ENCODE data around the gene ADCY3. TPM values are rescaled to one million over a fixed set of nuclear protein-coding genes. Genes with fewer than 3 reads are reported as not detected.

ADCY3 gene
- total and polyA plus RNA-seq, 2 of the 4 experiments (the other 2 are of a cell fraction), result 17.4 to 46.1 TPM

DNA sequence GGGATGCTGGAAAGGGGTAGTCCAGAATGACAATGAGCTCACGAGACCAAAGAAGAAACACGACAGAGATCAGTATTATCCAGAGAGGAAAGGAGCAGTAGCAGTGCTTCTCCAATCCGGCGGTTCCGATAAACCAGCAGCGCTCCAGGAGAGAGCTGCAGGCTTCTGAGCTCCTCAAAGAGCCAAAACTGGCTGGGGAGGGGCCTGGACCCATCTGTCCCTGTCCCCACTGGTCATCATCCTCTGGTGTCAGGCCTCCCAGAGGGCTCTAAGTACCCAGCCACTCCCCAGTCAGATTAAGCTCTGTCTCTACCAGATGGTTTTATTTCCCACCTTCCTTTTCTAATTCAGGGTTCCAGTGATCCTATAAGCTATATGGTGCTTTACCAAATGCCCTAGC lies 28.5 kb upstream of the ADCY3 start:
- H3K14ac ChIP-seq (replicated peaks; ENCODE audit: low read depth, low read length), result no peak overlapping the region
- H4K91ac ChIP-seq (ENCODE audit: insufficient read depth, low read depth, low read length), result no peak overlapping the region
- no peak overlapping the region for H3K4ac ChIP-seq (ENCODE audit: low read depth, low read length)
- H4K5ac ChIP-seq (ENCODE audit: low read depth, low read length), result no peak overlapping the region
- no peak overlapping the region for H3K23ac ChIP-seq (ENCODE audit: low read depth, low read length)
- H3K9me1 ChIP-seq (ENCODE audit: insufficient read depth, low read length), result peaks cover 8% of the 10 kb centered on the region; the same call in 1 of the 2 replicates
- H3K4me2 ChIP-seq (ENCODE audit: low read depth, low read length), result no peak overlapping the region
- WGBS, 2 experiments (ENCODE audit: extremely low coverage in 2 of 2, insufficient read length in 1 of 2), result 95% methylated on average over 6 of the region's 6 CpGs; no CpG with 5 or more reads in 1 of the 2 experiments
- no peaks in the 10 kb centered on the region for H3K9me3 ChIP-seq (ENCODE audit: control insufficient read depth, insufficient read depth, low read length)
- no peak overlapping the region for H3K9ac ChIP-seq (ENCODE audit: low read depth, low read length)
- TF ChIP-seq MXI1 (IDR thresholded peaks at IDR 0.05; ENCODE audit: borderline replicate concordance, low read depth, low read length) (no peak), BHLHE40 (IDR thresholded peaks at IDR 0.05; ENCODE audit: low read depth, low read length) (no peak), CEBPB (IDR thresholded peaks at IDR 0.05; ENCODE audit: low read depth, low read length) (no peak), MAZ (IDR thresholded peaks at IDR 0.05; ENCODE audit: borderline replicate concordance, low read depth, low read length) (no peak), ELK1 (IDR thresholded peaks at IDR 0.05; ENCODE audit: borderline replicate concordance, low read depth, low read length) (no peak), RCOR1 (IDR thresholded peaks at IDR 0.05; ENCODE audit: insufficient replicate concordance, low read length) (no peak), CTCF (conservative IDR thresholded peaks at IDR 0.05; ENCODE audit: low read depth, low read length) (no peak), RFX5 (IDR thresholded peaks at IDR 0.05; ENCODE audit: low read depth, low read length) (no peak), CHD1 (IDR thresholded peaks at IDR 0.05; ENCODE audit: low read depth, low read length) (no peak), RAD21 (IDR thresholded peaks at IDR 0.05; ENCODE audit: low read length) (no peak), FOS (IDR thresholded peaks at IDR 0.05; ENCODE audit: low read depth, low read length) (no peak), MAFK (IDR thresholded peaks at IDR 0.05; ENCODE audit: low read depth, low read length) (no peak), POLR2A (IDR thresholded peaks at IDR 0.05; ENCODE audit: low read depth, low read length) (no peak), NFE2L2 (IDR thresholded peaks at IDR 0.05; ENCODE audit: low read depth, low read length) (no peak), SMC3 (IDR thresholded peaks at IDR 0.05; ENCODE audit: low read depth, low read length) (no peak)
- TF ChIP-seq, protein P1, sequence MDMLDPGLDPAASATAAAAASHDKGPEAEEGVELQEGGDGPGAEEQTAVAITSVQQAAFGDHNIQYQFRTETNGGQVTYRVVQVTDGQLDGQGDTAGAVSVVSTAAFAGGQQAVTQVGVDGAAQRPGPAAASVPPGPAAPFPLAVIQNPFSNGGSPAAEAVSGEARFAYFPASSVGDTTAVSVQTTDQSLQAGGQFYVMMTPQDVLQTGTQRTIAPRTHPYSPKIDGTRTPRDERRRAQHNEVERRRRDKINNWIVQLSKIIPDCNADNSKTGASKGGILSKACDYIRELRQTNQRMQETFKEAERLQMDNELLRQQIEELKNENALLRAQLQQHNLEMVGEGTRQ (IDR thresholded peaks at IDR 0.05; ENCODE audit: low read depth, low read length), result no peak
- H3K4me1 ChIP-seq (ENCODE audit: control insufficient read depth, insufficient read depth, low read length), result peaks cover 8% of the 10 kb centered on the region; the same call in 1 of the 2 replicates
- H3K56ac ChIP-seq (ENCODE audit: extremely low read depth, insufficient read depth, low read length), result no peak overlapping the region
- ATAC-seq (ENCODE audit: low read depth) (no peak), DNase-seq (no peak)
- no peak overlapping the region for H3K4me3 ChIP-seq (ENCODE audit: insufficient read depth, low read depth, low read length)
- no peaks in the 10 kb centered on the region for H4K20me1 ChIP-seq (ENCODE audit: insufficient read depth, low read length)
- no peak overlapping the region for H2AK5ac ChIP-seq (ENCODE audit: low read depth, low read length)
- BruUV-seq (replicated peaks), result no TSS peak
- dilution Hi-C loops (cut with HindIII; ENCODE audit: low sequenced_read_pairs, unreplicated experiment) (no loop called here), intact Hi-C loops (cut with micrococcal nuclease) (no loop called here), in situ Hi-C loops (cut with MboI; ENCODE audit: low sequenced_read_pairs) (no loop called here)
- H3K18ac ChIP-seq (ENCODE audit: low read depth, low read length), result no peak overlapping the region
- ChIA-PET CTCF (interaction anchor here (0.9 kb wide), 1 partner anchor 19 kb away, joined by 3 read pairs; no protein-coding TSS in a partner anchor), POLR2A (ENCODE audit: unreplicated experiment) (no interaction called here)
- H2AK9ac ChIP-seq (replicated peaks; ENCODE audit: low read depth, low read length, poor library complexity), result no peak overlapping the region
- no peak overlapping the region for H2AFZ ChIP-seq (replicated peaks; ENCODE audit: low read length, poor library complexity)
- H3K79me1 ChIP-seq (ENCODE audit: low read depth in 1 of 2, low read length in 2 of 2), result no peaks in the 10 kb centered on the region; a peak in 1 of 4 replicates
- H2BK120ac ChIP-seq (ENCODE audit: low read depth, low read length), result no peak overlapping the region
- no peak overlapping the region for H2BK5ac ChIP-seq (ENCODE audit: low read depth, low read length, poor library complexity, severe bottlenecking)
- no peak overlapping the region for H2BK20ac ChIP-seq (ENCODE audit: low read depth, low read length)
- peaks cover 9% of the 10 kb centered on the region for H3K36me3 ChIP-seq (ENCODE audit: control insufficient read depth, insufficient read depth, low read length)
- H3K27ac ChIP-seq (ENCODE audit: insufficient read depth, low read length), result no peak overlapping the region
- no peak overlapping the region for H2BK15ac ChIP-seq (ENCODE audit: low read depth, low read length)
- H4K8ac ChIP-seq (ENCODE audit: low read depth in 2 of 2, low read length in 2 of 2), result no peak overlapping the region
- no peaks in the 10 kb centered on the region for H3K27me3 ChIP-seq (ENCODE audit: control insufficient read depth, insufficient read depth, low read length)

All from IMR-90 (cell line).